NCI-H1092 treated with DMSO at 0.1 percent for 48 hours (cell line): ENCODE measurements around the gene MPP1.

Experiments
- DNase-seq: peaks from one replicate; lab custom pipeline; 2025; lab: John Stamatoyannopoulos, UW

MPP1 gene

DNA sequence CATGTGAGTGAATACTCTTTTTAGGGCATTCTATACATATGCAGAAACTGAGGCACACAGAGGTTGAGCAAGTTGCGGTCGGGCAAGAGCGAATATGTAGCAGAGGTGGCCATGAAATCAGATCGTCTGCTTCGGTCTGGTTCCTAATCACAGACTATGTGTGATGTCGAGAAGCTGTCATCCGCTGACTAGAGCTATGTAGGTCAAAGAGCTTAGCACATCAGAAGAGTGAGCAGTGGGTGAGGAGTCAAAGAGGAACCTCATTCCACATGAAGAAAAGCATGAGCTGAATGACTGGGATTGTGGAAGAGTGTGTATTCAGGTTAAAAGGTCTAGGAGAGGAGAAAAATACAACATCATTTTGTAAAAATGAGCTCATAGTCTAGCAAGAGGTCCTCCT is 73.4 kb downstream of the MPP1 start:
- no peak for DNase-seq

DNA sequence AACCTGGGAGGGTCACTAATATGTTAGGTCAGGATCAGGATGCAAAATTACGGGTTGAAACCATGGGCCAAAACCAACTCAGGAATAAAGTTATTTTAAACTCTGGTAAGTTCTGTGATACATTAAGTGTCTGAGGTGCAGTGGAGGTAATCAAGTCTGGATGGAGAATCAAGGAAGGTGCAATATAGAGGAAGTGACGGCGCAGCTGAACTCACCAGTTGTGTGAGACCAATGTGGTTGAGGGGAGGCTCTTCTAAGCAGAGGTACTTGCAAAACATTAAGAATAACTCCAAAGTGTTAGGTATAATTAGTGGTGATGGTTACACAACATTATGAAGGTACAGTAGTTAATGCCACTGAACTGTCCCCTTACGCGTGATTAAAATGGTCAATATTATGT is 74.1 kb downstream of the MPP1 start:
- DNase-seq = no peak

DNA sequence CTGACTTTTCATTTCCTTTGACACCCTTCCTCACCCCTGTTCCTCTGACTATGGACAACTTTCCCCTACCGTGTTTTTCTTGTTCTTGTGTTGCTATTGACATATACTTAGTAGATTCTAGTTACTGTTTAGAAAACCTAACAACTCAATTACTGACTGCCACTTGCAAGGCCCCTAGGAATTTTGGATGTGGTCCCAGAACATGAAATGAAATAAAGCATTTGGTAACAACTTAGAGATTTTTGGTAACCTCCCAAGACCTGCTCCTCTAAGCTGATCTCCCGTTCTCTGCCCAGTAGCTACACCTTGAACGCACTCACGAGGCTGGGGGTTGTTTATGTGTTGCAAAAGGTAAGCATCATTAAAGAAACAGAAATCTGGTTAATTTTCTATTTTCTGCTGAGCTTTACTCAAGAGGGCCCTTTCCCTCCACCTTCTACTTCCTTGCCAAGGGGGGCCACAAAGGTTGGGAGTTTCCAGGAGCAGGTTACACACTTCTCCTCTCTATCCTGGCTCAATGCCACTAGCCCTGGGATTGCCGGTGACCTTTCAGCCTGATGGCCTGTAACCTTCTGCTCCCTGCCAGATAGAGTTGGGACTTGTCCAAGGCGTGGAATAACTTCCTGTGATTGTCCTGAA is 74.9 kb downstream of the MPP1 start:
- DNase-seq = no peak

DNA sequence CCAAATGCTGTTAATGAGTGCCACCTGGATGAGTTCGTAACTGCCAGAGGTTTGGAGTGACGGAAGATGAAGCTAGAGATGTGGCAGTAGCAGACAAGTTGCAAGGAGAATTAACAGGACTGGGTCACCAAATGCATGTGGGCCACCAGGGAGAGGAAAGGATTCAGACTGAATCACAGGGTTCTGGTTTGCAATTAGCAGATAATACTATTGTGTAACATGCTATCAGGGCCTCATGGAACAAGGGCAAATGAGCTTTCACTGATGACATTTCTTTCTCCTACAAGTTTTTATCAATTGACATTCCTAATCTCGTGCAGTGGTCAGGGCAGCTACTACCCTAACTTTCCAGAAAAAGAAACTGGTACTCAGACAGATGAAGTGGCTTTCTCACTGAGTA is 75.8 kb downstream of the MPP1 start:
- DNase-seq = no peak
